Glutamatergic neuron (in vitro differentiated cells): ENCODE results near the gene PIP5K1B. TPM values are rescaled to one million over a fixed set of nuclear protein-coding genes. Genes with fewer than 3 reads are reported as not detected.

Source experiments
- DNase-seq: peaks from one replicate; pipeline ENCODE4 v3.0.0; 2022
- H3K27ac Mint-ChIP-seq: one replicate; pipeline ENCODE4 v1.8.0; 2020; ENCODE audit warnings: mild to moderate bottlenecking, mixed read lengths, inconsistent platforms; ENCODE audit not compliant: unreplicated experiment
- H3K27me3 Mint-ChIP-seq: one replicate; pipeline ENCODE4 v1.8.0; 2020; ENCODE audit warnings: mild to moderate bottlenecking, moderate library complexity, mixed read lengths, inconsistent platforms; ENCODE audit not compliant: unreplicated experiment
- H3K36me3 Mint-ChIP-seq: one replicate; pipeline ENCODE4 v1.8.0; 2020; ENCODE audit warnings: mild to moderate bottlenecking, mixed read lengths, inconsistent platforms; ENCODE audit not compliant: unreplicated experiment
- H3K4me1 Mint-ChIP-seq: one replicate; pipeline ENCODE4 v1.8.0; 2020; ENCODE audit warnings: mild to moderate bottlenecking, low read depth, mixed read lengths, inconsistent platforms; ENCODE audit not compliant: unreplicated experiment
- H3K4me3 Mint-ChIP-seq: one replicate; pipeline ENCODE4 v1.8.0; 2020; ENCODE audit warnings: mild to moderate bottlenecking, mixed read lengths, inconsistent platforms; ENCODE audit not compliant: unreplicated experiment
- H3K9me3 Mint-ChIP-seq: one replicate; pipeline ENCODE4 v1.8.0; 2020; ENCODE audit warnings: mild to moderate bottlenecking, moderate library complexity, mixed read lengths, inconsistent platforms; ENCODE audit not compliant: unreplicated experiment
- total RNA-seq: library from RNA; stranded (reverse); fragmentation: NEBNext Ultra II Directional; extraction: Animal tissue kit (Norgen Biotek cat#: 25700); gene quantifications from one replicate; pipeline ENCODE4 v1.2.1, GENCODE V29; 2021; ENCODE audit not compliant: unreplicated experiment
- TF ChIP-seq, protein P1 (sequence below): fragments of 200-600 bp; sonication (generic); IDR thresholded peaks from one replicate; pipeline ENCODE4 v1.5.0; 2021; ENCODE audit not compliant: partially characterized antibody, unreplicated experiment

Gene PIP5K1B
- total RNA-seq, 1 donor from 2014 or later: 0.27 TPM

DNA sequence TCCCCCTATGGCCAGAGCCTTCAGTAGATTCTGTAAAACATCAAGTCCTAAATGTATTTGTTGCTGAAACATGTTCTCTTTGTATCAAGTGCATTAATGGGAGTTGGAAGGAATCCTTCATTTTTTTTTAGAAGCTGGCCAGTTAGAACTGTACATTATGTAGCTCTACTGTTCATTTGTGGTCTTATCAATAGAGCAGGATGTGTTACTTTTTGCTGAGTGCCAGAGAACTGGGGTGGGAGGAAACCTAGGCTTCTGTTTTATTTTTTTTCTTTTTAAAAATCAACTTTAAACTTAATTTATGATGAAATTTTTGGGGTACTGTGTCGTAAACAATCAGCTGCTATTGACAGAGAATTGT, 5.1 kb downstream of the PIP5K1B start:
- no peaks in the 10 kb centered on the region for H3K36me3 Mint-ChIP-seq
- H3K9me3 Mint-ChIP-seq: no peaks in the 10 kb centered on the region
- no peak for DNase-seq
- H3K4me3 Mint-ChIP-seq: no peak overlapping the region
- TF ChIP-seq, protein P1, sequence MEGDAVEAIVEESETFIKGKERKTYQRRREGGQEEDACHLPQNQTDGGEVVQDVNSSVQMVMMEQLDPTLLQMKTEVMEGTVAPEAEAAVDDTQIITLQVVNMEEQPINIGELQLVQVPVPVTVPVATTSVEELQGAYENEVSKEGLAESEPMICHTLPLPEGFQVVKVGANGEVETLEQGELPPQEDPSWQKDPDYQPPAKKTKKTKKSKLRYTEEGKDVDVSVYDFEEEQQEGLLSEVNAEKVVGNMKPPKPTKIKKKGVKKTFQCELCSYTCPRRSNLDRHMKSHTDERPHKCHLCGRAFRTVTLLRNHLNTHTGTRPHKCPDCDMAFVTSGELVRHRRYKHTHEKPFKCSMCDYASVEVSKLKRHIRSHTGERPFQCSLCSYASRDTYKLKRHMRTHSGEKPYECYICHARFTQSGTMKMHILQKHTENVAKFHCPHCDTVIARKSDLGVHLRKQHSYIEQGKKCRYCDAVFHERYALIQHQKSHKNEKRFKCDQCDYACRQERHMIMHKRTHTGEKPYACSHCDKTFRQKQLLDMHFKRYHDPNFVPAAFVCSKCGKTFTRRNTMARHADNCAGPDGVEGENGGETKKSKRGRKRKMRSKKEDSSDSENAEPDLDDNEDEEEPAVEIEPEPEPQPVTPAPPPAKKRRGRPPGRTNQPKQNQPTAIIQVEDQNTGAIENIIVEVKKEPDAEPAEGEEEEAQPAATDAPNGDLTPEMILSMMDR: no peak
- peaks cover 9% of the 10 kb centered on the region for H3K27me3 Mint-ChIP-seq
- no peaks in the 10 kb centered on the region for H3K4me1 Mint-ChIP-seq
- no peak overlapping the region for H3K27ac Mint-ChIP-seq

DNA sequence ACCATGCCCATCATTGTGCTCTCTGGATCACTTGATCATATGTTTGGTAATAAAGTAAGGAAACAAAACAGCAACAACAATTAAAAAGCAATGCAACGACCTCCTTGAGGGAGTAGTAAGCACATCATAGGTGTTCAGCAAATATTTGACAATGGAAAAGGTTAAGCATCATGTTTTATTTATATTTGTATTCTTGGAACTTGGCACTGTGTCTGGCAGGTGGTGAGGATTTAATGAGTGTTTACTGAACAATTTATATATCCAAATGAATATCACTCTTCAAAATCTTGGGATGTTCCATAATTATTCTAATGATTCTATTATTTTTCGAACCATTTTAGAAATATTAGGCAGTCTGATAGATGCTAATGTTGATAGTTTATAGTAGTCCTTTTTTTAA, 6.2 kb downstream of the PIP5K1B start:
- Mint-ChIP-seq H3K27ac (no peak overlapping the region), H3K4me1 (no peaks in the 10 kb centered on the region)
- TF ChIP-seq, protein P1: no peak

DNA sequence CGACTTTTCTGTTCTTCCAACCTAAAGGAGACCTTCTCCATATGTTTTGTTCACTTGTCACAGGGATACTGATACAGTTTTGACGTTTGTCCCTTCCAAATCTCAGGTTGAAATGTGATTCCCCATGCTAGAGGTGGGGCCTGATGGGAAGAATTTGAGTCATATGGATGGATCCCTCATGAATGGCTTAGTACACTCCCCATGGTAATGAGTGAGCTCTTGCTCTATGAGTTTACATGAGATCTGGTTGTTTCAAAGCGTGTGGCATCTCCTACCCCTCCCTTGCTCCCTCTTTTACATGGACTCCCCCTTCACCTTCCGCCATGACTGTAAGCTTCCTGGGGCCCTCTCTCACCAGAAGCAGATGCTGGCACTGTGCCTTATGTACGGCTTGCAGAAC, 6.9 kb downstream of the PIP5K1B start:
- H3K36me3 Mint-ChIP-seq: no peaks in the 10 kb centered on the region
- no peak overlapping the region for H3K4me3 Mint-ChIP-seq
- no peaks in the 10 kb centered on the region for H3K9me3 Mint-ChIP-seq
- peaks cover 4% of the 10 kb centered on the region for H3K27me3 Mint-ChIP-seq
- TF ChIP-seq, protein P1: no peak
- H3K27ac Mint-ChIP-seq: no peak overlapping the region
- DNase-seq: no peak
- H3K4me1 Mint-ChIP-seq: no peaks in the 10 kb centered on the region

More for the DNA sequence above, 6.2 kb downstream of the PIP5K1B start:
- no peak for DNase-seq
- Mint-ChIP-seq H3K36me3 (no peaks in the 10 kb centered on the region), H3K27me3 (peaks cover 6% of the 10 kb centered on the region), H3K4me3 (no peak overlapping the region), H3K9me3 (no peaks in the 10 kb centered on the region)

DNA sequence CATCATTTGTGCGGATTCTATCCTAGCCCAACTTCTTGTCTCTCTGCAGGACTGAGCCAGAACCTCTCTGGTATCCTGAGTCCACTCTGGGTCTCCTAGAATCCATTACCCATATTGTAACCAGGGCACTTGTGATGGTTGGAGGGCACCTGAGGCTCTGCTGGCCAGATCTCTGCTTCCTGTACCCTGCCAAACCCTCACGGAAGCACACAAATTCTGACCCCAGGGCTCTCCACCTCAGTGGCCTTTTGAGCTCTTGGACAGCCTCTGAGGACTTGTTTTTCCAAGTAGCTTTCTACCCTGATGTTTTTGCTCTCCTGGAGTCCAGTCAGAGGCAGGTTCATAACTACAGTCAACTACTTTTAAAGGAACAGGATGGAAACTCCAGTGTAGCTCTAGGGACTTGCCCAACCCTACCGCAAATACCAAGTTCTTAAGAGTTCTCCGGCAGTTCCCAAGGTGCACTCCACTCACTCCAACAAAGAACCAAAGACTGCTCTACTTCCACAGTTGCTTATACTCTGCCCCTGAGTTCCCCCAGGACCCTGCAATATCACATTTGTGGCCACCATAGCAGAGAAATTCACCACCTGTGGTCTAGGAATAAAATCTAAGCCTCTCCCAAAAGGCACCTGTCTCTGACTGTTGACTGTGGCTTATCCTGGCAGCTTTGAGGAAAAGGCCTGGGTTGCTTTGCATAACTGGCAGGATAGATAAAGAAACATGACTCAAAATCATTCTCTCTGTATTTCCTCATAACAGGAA, 9.6 kb downstream of the PIP5K1B start:
- no peaks in the 10 kb centered on the region for H3K4me1 Mint-ChIP-seq
- no peak overlapping the region for H3K27ac Mint-ChIP-seq
- no peaks in the 10 kb centered on the region for H3K36me3 Mint-ChIP-seq
- no peak for DNase-seq
- TF ChIP-seq, protein P1: no peak
- no peaks in the 10 kb centered on the region for H3K27me3 Mint-ChIP-seq
- no peak overlapping the region for H3K4me3 Mint-ChIP-seq
- H3K9me3 Mint-ChIP-seq: no peaks in the 10 kb centered on the region

DNA sequence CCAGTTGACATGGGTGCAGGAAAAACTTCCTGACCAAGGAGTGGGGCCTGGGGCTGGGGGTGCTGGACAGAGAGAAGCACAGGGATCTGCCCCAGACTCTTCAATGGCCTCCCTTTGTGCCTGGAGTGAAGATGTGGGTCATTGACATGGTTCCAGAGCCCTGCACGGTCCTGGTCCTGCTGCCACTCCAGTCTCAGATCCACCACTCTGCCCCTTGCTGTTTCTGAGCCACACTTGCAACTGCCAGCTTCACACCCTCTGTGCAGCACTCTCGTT, 10.1 kb downstream of the PIP5K1B start:
- TF ChIP-seq, protein P1: no peak
- no peak overlapping the region for H3K4me3 Mint-ChIP-seq
- H3K27ac Mint-ChIP-seq: no peak overlapping the region
- H3K27me3 Mint-ChIP-seq: no peaks in the 10 kb centered on the region
- no peaks in the 10 kb centered on the region for H3K36me3 Mint-ChIP-seq
- no peaks in the 10 kb centered on the region for H3K4me1 Mint-ChIP-seq
- H3K9me3 Mint-ChIP-seq: no peaks in the 10 kb centered on the region
- DNase-seq: no peak
